HL-60 (cell line): Measurements from ENCODE around the gene IL1R1.

Source experiments
- CTCF ChIP-seq: IDR thresholded peaks from one replicate; pipeline ENCODE4 v1.5.1; 2011; ENCODE audit warnings: low read length, control low read depth, inconsistent platforms; ENCODE audit not compliant: insufficient read depth
- POLR2AphosphoS5 ChIP-seq: IDR thresholded peaks from 2 replicates; pipeline ENCODE4 v1.6.1; 2012; ENCODE audit warnings: low read depth

- TF ChIP-seq CTCF (no peak), POLR2AphosphoS5 (no peak)
These were observed 35.4 kb downstream of the IL1R1 start for GRCh38 chr2:102177814-102178478.
